Hepatocyte (in vitro differentiated cells): ENCODE data around the gene HUWE1. TPM values are rescaled to one million over a fixed set of nuclear protein-coding genes. Genes with fewer than 3 reads are reported as not detected.

Experiments
- DNase-seq: peaks from one replicate; pipeline ENCODE4 v3.0.0-alpha.2; 2016; ENCODE audit warnings: low spot score
- H2AFZ ChIP-seq: fragments of 200-600 bp; sonication (generic); 2 replicates; pipeline ENCODE4 v1.6.0; 2016; ENCODE audit warnings: antibody characterized with exemption, mild to moderate bottlenecking
- H3K27ac ChIP-seq: fragments of 200-600 bp; sonication (generic); 2 replicates; pipeline ENCODE4 v1.5.1; 2016; ENCODE audit warnings: mild to moderate bottlenecking
- H3K27me3 ChIP-seq: fragments of 200-600 bp; sonication (generic); 2 replicates; pipeline ENCODE4 v1.6.1; 2016
- H3K36me3 ChIP-seq: fragments of 200-600 bp; sonication (generic); replicated peaks from 2 replicates; pipeline ENCODE4 v1.5.1; 2016; ENCODE audit warnings: low read depth; ENCODE audit not compliant: insufficient read depth
- H3K4me1 ChIP-seq: fragments of 200-600 bp; sonication (generic); 2 replicates; pipeline ENCODE4 v1.5.1; 2016; ENCODE audit warnings: mild to moderate bottlenecking, moderate library complexity; ENCODE audit not compliant: insufficient read depth
- H3K4me2 ChIP-seq: fragments of 200-600 bp; sonication (generic); 2 replicates; pipeline ENCODE4 v1.6.0; 2016
- H3K4me3 ChIP-seq: fragments of 200-600 bp; sonication (generic); 2 replicates; pipeline ENCODE4 v1.5.1; 2016; ENCODE audit warnings: mild to moderate bottlenecking
- H3K79me2 ChIP-seq: fragments of 200-600 bp; sonication (generic); 2 replicates; pipeline ENCODE4 v1.6.0; 2017; ENCODE audit warnings: mild to moderate bottlenecking
- H3K9me2 ChIP-seq: fragments of 200-600 bp; sonication (generic); replicated peaks from 2 replicates; pipeline ENCODE4 v1.6.0; 2017; ENCODE audit warnings: mild to moderate bottlenecking; ENCODE audit not compliant: insufficient read depth
- H3K9me3 ChIP-seq: fragments of 200-600 bp; sonication (generic); 2 replicates; pipeline ENCODE4 v1.5.1; 2016; ENCODE audit warnings: low read depth, mild to moderate bottlenecking
- H4K20me1 ChIP-seq: fragments of 200-600 bp; sonication (generic); 2 replicates; pipeline ENCODE4 v1.6.0; 2016; ENCODE audit warnings: mild to moderate bottlenecking; ENCODE audit not compliant: insufficient read depth, poor library complexity, severe bottlenecking
- CTCF ChIP-seq: fragments of 200-600 bp; sonication (generic); IDR thresholded peaks from 2 replicates; pipeline ENCODE4 v1.5.1; 2016; ENCODE audit warnings: antibody characterized with exemption, mild to moderate bottlenecking; ENCODE audit not compliant: poor library complexity
- EZH2 ChIP-seq: fragments of 200-600 bp; sonication (generic); IDR thresholded peaks from 2 replicates; pipeline ENCODE4 v1.6.1; 2016; ENCODE audit warnings: antibody characterized with exemption, mild to moderate bottlenecking, borderline replicate concordance
- EZH2phosphoT487 ChIP-seq: fragments of 200-600 bp; sonication (generic); IDR thresholded peaks from one replicate; pipeline ENCODE4 v1.6.1; 2018; ENCODE audit warnings: antibody characterized with exemption, mild to moderate bottlenecking, low read depth, moderate library complexity; ENCODE audit not compliant: unreplicated experiment, severe bottlenecking
- WGBS: methylation state at CpG from one replicate; pipeline ENCODE4 v1.1.6; 2016; ENCODE audit warnings: low lambda C conversion rate; ENCODE audit errors: missing lambda C conversion rate; 5-methylcytosine and 5-hydroxymethylcytosine counted together
- polyA plus RNA-seq: library from polyadenylated mRNA; unstranded; fragments of >200 nt; fragmentation: Nextera tagmentation; extraction: Ambion mirVana; gene quantifications from 2 replicates; pipeline ENCODE4 v1.2.1, GENCODE V29; 2016
- total RNA-seq: library from RNA; depleted of rRNA; stranded (reverse); fragments of >200 nt; gene quantifications from 2 replicates; pipeline ENCODE4 v1.2.3, GENCODE V29; 2014

Gene HUWE1
- total and polyA plus RNA-seq, 2 experiments from 2014 or later = 39.2 to 104 TPM

GRCh38 chrX:53684415-53685192 is 1.9 kb downstream of the HUWE1 start:
- Histone ChIP-seq H3K27ac (peak overlapping the region; percentile 79), H3K27me3 (no peaks in the 10 kb centered on the region), H3K79me2 (peaks cover 46% of the 10 kb centered on the region), H4K20me1 (peaks cover 23% of the 10 kb centered on the region), H2AFZ (peak overlapping the region; percentile 19), H3K4me3 (peak overlapping the region; percentile 62), H3K9me2 (no peaks in the 10 kb centered on the region), H3K36me3 (no peaks in the 10 kb centered on the region), H3K9me3 (no peaks in the 10 kb centered on the region), H3K4me1 (no peaks in the 10 kb centered on the region), H3K4me2 (peak overlapping the region; percentile 71)
- TF ChIP-seq CTCF (no peak), EZH2 (no peak), EZH2phosphoT487 (no peak)
- DNase-seq = no peak
- 41% methylated on average over 18 of the region's 18 CpGs for WGBS

GRCh38 chrX:53683556-53684414 is 2.7 kb downstream of the HUWE1 start:
- Histone ChIP-seq H3K79me2 (peaks cover 54% of the 10 kb centered on the region), H2AFZ (peak overlapping the region; percentile 33), H3K27ac (peak overlapping the region; percentile 99), H3K4me1 (no peaks in the 10 kb centered on the region), H3K4me3 (peak overlapping the region; percentile 55), H3K9me3 (no peaks in the 10 kb centered on the region), H3K4me2 (peak overlapping the region; percentile 81), H3K27me3 (no peaks in the 10 kb centered on the region), H3K36me3 (no peaks in the 10 kb centered on the region), H4K20me1 (peaks cover 29% of the 10 kb centered on the region), H3K9me2 (no peaks in the 10 kb centered on the region)
- 42% methylated on average over 73 of the region's 80 CpGs for WGBS
- no peak for TF ChIP-seq EZH2
- no peak for TF ChIP-seq EZH2phosphoT487
- DNase-seq = peak; percentile 97

GRCh38 chrX:53682885-53683555 is 3.5 kb downstream of the HUWE1 start:
- H2AFZ ChIP-seq = peak overlapping the region; percentile 33
- peak; percentile 55 for DNase-seq

More at GRCh38 chrX:53682885-53683555, 3.5 kb downstream of the HUWE1 start:
- TF ChIP-seq EZH2 (no peak), CTCF (no peak), EZH2phosphoT487 (no peak)
- H3K27me3 ChIP-seq = no peaks in the 10 kb centered on the region
- H3K4me1 ChIP-seq = no peaks in the 10 kb centered on the region
- H3K36me3 ChIP-seq = no peaks in the 10 kb centered on the region
- no peaks in the 10 kb centered on the region for H3K9me3 ChIP-seq
- peak overlapping the region; percentile 99 for H3K27ac ChIP-seq
- no peaks in the 10 kb centered on the region for H3K9me2 ChIP-seq
- WGBS = 41% methylated on average over 22 of the region's 24 CpGs
- H3K4me3 ChIP-seq = peak overlapping the region; percentile 55
- H4K20me1 ChIP-seq = peaks cover 37% of the 10 kb centered on the region
- peaks cover 62% of the 10 kb centered on the region for H3K79me2 ChIP-seq
- H3K4me2 ChIP-seq = peak overlapping the region; percentile 81
